Ovary (tissue), 9 donors: ENCODE results near the gene SYT14. TPM values are rescaled to one million over a fixed set of nuclear protein-coding genes. Genes with fewer than 3 reads are reported as not detected.

Source experiments
- DNase-seq, 5 donors: peaks; one replicate each; pipeline ENCODE4 v3.0.0-alpha.2; 2019 to 2020
- H3K27ac ChIP-seq, 2 donors: fragments of 200-600 bp; one replicate each; pipeline versions ENCODE4 v1.5.1 to v1.8.0; 2019 to 2022
- H3K27me3 ChIP-seq: fragments of 200-600 bp; one replicate; pipeline ENCODE4 v1.8.0; 2022
- H3K36me3 ChIP-seq: fragments of 200-600 bp; sonication (generic); one replicate; pipeline ENCODE4 v1.5.1; 2019
- H3K4me1 ChIP-seq: one replicate; pipeline ENCODE4 v1.8.1; 2013; ENCODE audit warnings: mild to moderate bottlenecking, moderate library complexity; ENCODE audit not compliant: insufficient read depth
- H3K4me3 ChIP-seq: fragments of 200-600 bp; sonication (generic); one replicate; pipeline ENCODE4 v1.5.1; 2017
- H3K9me3 ChIP-seq, 2 donors: fragments of 200-600 bp in 1 of 2; sonication (generic) in 1 of 2; one replicate each; pipeline versions ENCODE4 v1.5.1 to v1.8.1; 2013 to 2019; ENCODE audit warnings: mild to moderate bottlenecking in 1 of 2, moderate library complexity in 1 of 2
- EP300 ChIP-seq: sonication (generic); formaldehyde crosslinking; IDR thresholded peaks from one replicate; pipeline ENCODE4 v1.6.1; 2017; ENCODE audit warnings: antibody characterized with exemption
- POLR2A ChIP-seq: fragments of 450-650 bp; IDR thresholded peaks from one replicate; pipeline ENCODE4 v1.6.1; 2017; ENCODE audit warnings: antibody characterized with exemption, mild to moderate bottlenecking, moderate library complexity
- WGBS, 3 donors: extraction: QIAGEN DNeasy Blood & Tissue Kit in 1 of 3; methylation state at CpG; one replicate each; pipeline versions ENCODE4 v1.1.5 to v1.1.7; 2013 to 2017; 5-methylcytosine and 5-hydroxymethylcytosine counted together
- intact Hi-C, 4 donors: fragments of 100-400 bp; cut with DNase I; formaldehyde crosslinking; loops; one replicate each; pipeline versions ENCODE4 v1.11.0 to v1.15.1; 2022 to 2023
- polyA plus RNA-seq, 2 donors: library from polyadenylated mRNA; stranded (reverse); fragments of 200-250 nt in 1 of 2; fragments of 350-450 nt in 1 of 2; fragmentation: Illumina TruSeq in 1 of 2; extraction: RNeasy Lipid Tissue Mini Kit (QIAGEN cat#74804) in 1 of 2; gene quantifications; one replicate each; pipeline ENCODE4 v1.2.3, GENCODE V29; 2013 to 2014
- total RNA-seq, 7 donors: library from RNA; depleted of rRNA in 2 of 7; stranded (reverse); fragments of >200 nt in 2 of 7; fragmentation: NEBNext Ultra II Directional in 3 of 7; extraction: Animal tissue kit (Norgen Biotek cat#: 25700) in 3 of 7; gene quantifications; one replicate each; pipeline versions ENCODE4 v1.1.0 to v1.2.4, GENCODE V29; 2016 to 2023
- TF ChIP-seq, protein P1 (sequence below), 3 donors: fragments of 450-650 bp in 2 of 3; fragments of 200-600 bp in 1 of 3; IDR thresholded peaks; one replicate each; pipeline versions ENCODE4 v1.5.1 to v1.8.0; 2016 to 2022; ENCODE audit warnings: antibody characterized with exemption in 3 of 3, mild to moderate bottlenecking in 1 of 3
- donor health status: DM: no; HTN: no; CAD: no; lungs with moderate emphysema.
- donor health status: DM: no; HTN: no; CAD: no.
- donor health status: Bipolar disorder and iron deficiency.
- donor health status: DM: yes; HTN: yes; CAD: no.
- donor health status: DM: no; HTN: no; CAD: no.
- donor health status: DM: yes; HTN: yes; CAD: no.

The SYT14 gene
- total and polyA plus RNA-seq, 9 donors = under 0.01 to 0.45 (median 0.15) TPM; not detected in 3

DNA sequence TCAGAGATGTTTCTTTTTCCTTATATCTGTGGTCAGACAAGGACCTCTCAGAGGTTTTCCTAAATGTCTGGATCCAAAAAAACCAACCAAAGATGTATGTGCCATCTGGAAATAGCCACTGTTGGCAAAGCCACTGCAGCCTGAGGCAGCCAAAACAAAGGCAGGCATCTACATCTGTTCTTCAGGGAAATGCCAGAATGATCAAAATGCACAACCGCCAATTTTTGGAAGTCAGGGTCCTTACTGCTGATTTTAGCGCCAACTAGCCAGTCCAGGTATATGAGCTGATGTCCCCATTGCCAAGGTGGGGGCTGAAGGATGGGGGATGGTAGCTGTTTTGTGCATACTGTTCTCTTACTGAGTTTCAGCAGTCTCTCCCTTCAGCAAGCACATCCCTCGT lies 45.9 kb downstream of the SYT14 start:
- WGBS, 3 donors = 78 to 86% (median 78%) methylated on average over 3 of the region's 3 CpGs
- no peak for DNase-seq
- Histone ChIP-seq H3K27me3 (no peaks in the 10 kb centered on the region), H3K36me3 (no peaks in the 10 kb centered on the region), H3K4me3 (no peak overlapping the region), H3K9me3 (no peaks in the 10 kb centered on the region), H3K4me1 (no peaks in the 10 kb centered on the region), H3K27ac (no peak overlapping the region)
- intact Hi-C loops = loop anchor here in 1 of 4 donors (10.0 kb wide), 1 partner anchor 119 kb away; no protein-coding TSS in a partner anchor
- TF ChIP-seq POLR2A = no peak
- TF ChIP-seq, protein P1, sequence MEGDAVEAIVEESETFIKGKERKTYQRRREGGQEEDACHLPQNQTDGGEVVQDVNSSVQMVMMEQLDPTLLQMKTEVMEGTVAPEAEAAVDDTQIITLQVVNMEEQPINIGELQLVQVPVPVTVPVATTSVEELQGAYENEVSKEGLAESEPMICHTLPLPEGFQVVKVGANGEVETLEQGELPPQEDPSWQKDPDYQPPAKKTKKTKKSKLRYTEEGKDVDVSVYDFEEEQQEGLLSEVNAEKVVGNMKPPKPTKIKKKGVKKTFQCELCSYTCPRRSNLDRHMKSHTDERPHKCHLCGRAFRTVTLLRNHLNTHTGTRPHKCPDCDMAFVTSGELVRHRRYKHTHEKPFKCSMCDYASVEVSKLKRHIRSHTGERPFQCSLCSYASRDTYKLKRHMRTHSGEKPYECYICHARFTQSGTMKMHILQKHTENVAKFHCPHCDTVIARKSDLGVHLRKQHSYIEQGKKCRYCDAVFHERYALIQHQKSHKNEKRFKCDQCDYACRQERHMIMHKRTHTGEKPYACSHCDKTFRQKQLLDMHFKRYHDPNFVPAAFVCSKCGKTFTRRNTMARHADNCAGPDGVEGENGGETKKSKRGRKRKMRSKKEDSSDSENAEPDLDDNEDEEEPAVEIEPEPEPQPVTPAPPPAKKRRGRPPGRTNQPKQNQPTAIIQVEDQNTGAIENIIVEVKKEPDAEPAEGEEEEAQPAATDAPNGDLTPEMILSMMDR (IDR thresholded peaks at IDR 0.05) = no peak

DNA sequence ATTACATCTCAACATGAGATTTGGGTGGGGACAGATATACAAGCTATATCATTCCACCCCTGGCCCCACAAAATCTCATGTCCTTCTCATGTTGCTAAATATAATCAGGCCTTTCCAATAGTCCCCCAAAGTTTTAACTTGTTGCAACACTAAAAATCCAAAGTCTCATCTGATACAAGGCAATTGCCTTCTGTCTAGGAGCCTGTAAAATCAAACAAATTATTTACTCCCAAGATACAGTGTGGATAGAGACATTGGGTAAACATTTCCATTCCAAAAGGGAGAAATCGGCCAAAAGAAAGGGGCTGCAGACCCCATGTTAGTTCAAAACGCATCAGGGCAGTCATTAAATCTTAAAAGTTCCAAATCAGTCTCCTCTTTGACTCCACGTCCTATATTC lies 47.0 kb downstream of the SYT14 start:
- H3K9me3 ChIP-seq = no peaks in the 10 kb centered on the region
- intact Hi-C loops = loop anchor here in 3 of 4 donors (5.0 to 10.0 kb wide), 3 partner anchors 120 to 128 kb away; no protein-coding TSS in a partner anchor
- TF ChIP-seq, protein P1 (IDR thresholded peaks at IDR 0.05) = no peak
- TF ChIP-seq EP300 = no peak
- no peak for TF ChIP-seq POLR2A
- no peaks in the 10 kb centered on the region for H3K4me1 ChIP-seq
- H3K27ac ChIP-seq = no peak overlapping the region
- no peaks in the 10 kb centered on the region for H3K36me3 ChIP-seq
- H3K27me3 ChIP-seq = no peaks in the 10 kb centered on the region
- 75 to 78% (median 78%) methylated on average over 3 of the region's 3 CpGs for WGBS, 3 donors
- DNase-seq = no peak
- H3K4me3 ChIP-seq = no peak overlapping the region

DNA sequence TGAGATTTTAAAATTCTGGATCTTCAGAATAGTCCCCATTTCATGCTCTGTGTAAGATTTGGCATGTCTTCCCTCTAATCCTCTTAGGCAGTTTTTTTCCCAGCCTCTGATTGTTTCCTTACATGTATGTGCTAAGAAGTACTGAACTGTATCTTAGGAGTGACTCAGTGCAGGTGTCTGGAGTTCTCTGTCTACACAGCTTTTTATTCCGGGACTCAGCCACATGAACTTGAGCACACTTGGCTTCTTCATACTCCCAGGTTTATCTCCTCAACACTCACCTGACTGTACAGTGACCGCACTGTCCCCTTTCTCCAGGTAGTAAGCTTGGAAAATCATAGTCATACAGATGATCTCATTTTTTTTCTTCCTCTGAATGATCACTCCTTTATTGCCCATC lies 50.7 kb downstream of the SYT14 start:
- H3K4me3 ChIP-seq = no peak overlapping the region
- H3K27ac ChIP-seq = no peak overlapping the region
- no peaks in the 10 kb centered on the region for H3K27me3 ChIP-seq
- H3K36me3 ChIP-seq = no peaks in the 10 kb centered on the region
- H3K9me3 ChIP-seq = no peaks in the 10 kb centered on the region
- no peaks in the 10 kb centered on the region for H3K4me1 ChIP-seq
- intact Hi-C loops = loop anchor here in 3 of 4 donors (5.0 to 10.0 kb wide), 3 partner anchors 124 to 131 kb away; no protein-coding TSS in a partner anchor
- no peak for DNase-seq
- 74 to 91% (median 79%) methylated on average over 2 of the region's 2 CpGs for WGBS, 3 donors
- TF ChIP-seq POLR2A (no peak), EP300 (no peak)
- TF ChIP-seq, protein P1 (IDR thresholded peaks at IDR 0.05) = no peak

DNA sequence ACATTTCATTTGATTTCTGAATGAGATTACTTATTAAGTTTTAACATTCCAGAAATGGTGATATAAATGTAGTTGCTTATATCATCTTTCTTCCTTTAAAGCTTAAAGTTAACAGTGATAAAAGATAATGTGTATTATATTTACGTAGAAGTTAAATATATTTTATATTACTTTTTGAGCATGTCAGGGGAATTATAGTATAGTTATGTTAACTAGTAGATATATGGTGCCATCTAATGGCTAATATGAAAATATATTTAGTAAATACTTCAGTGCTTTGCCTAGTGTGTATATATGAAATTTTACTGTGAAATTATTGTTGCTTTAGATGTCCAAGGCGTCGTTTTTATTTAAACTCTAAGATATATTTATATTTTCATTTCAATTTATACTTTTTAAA lies 51.5 kb downstream of the SYT14 start:
- H3K9me3 ChIP-seq = no peaks in the 10 kb centered on the region
- no peak overlapping the region for H3K4me3 ChIP-seq
- H3K36me3 ChIP-seq = no peaks in the 10 kb centered on the region
- H3K27ac ChIP-seq = no peak overlapping the region
- TF ChIP-seq, protein P1 (IDR thresholded peaks at IDR 0.05) = no peak
- TF ChIP-seq POLR2A (no peak), EP300 (no peak)
- DNase-seq = no peak
- intact Hi-C loops = loop anchor here in 3 of 4 donors (5.0 to 10.0 kb wide), 3 partner anchors 125 to 132 kb away; no protein-coding TSS in a partner anchor
- no peaks in the 10 kb centered on the region for H3K4me1 ChIP-seq
- no peaks in the 10 kb centered on the region for H3K27me3 ChIP-seq
- 11 to 21% (median 13%) methylated on average over 3 of the region's 3 CpGs for WGBS, 3 donors
